ENCODE measurements around the gene MTCH1.

The MTCH1 gene

GRCh38 chr6:36970892-36971842 is 14.8 kb downstream of the MTCH1 start:
- no peak for DNase-seq (ENCODE audit: extremely low read depth, low read depth)

DNA sequence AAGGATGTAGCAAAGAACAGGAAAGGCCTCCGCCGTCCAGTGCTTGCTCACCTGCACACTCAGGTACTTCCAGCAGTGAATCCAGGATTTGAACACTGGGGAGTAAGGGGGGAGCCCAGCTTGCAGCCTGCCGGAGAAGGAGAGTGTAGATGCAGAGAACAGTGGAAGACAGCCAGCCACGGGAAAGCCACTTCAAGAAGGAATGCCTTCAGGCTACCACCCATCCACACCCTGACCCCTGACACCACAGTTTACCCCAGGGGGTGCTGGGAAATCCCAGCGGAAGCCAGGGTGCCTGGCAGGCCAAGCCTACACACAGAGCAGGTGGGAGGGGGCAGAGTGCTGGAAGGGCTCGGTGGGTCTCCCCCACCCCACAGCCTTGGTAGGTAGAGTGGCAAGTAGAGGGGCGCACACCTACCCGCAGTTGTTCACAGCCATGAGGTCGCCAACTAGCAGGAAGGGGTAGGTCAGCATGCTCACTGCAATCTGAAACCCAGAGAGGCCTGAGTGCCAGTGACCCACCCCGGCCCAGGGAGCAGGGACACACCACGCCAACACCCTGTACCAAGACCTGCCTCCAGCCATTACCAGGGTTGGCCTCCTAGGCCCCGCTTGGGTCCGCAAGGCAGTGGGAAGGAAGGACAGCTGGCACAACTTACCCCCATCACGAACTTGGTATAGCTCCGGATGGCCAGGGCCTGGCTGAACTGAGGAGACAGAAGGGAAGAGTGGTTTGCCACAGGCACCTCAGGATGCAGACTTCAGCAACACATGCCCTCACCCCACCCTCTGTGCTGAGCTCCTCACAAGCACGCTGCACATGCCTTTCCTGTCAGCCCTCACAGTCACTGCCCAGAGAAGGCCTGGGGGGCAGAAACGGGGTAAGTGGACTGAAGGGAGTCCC is 15.8 kb downstream of the MTCH1 start:
- DNase-seq (ENCODE audit: extremely low read depth, low read depth) = no peak
- TF ChIP-seq, protein P1, sequence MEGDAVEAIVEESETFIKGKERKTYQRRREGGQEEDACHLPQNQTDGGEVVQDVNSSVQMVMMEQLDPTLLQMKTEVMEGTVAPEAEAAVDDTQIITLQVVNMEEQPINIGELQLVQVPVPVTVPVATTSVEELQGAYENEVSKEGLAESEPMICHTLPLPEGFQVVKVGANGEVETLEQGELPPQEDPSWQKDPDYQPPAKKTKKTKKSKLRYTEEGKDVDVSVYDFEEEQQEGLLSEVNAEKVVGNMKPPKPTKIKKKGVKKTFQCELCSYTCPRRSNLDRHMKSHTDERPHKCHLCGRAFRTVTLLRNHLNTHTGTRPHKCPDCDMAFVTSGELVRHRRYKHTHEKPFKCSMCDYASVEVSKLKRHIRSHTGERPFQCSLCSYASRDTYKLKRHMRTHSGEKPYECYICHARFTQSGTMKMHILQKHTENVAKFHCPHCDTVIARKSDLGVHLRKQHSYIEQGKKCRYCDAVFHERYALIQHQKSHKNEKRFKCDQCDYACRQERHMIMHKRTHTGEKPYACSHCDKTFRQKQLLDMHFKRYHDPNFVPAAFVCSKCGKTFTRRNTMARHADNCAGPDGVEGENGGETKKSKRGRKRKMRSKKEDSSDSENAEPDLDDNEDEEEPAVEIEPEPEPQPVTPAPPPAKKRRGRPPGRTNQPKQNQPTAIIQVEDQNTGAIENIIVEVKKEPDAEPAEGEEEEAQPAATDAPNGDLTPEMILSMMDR (IDR thresholded peaks at IDR 0.05; ENCODE audit: low read depth, low read length) = no peak

More at GRCh38 chr6:36970892-36971842, 14.8 kb downstream of the MTCH1 start:
- TF ChIP-seq, protein P1 (IDR thresholded peaks at IDR 0.05; ENCODE audit: low read depth, low read length) = no peak

GRCh38 chr6:36969240-36969691 is 16.7 kb downstream of the MTCH1 start:
- no peak for DNase-seq (ENCODE audit: extremely low read depth, low read depth)
- TF ChIP-seq, protein P1 (IDR thresholded peaks at IDR 0.05; ENCODE audit: low read depth, low read length) = no peak

- TF ChIP-seq, protein P1 (IDR thresholded peaks at IDR 0.05; ENCODE audit: low read depth, low read length) = no peak
- no peak for DNase-seq (ENCODE audit: extremely low read depth, low read depth)
Observed at GRCh38 chr6:36968266-36968977, 17.6 kb downstream of the MTCH1 start.

GRCh38 chr6:36967757-36968156 is 18.2 kb downstream of the MTCH1 start:
- TF ChIP-seq, protein P1 (IDR thresholded peaks at IDR 0.05; ENCODE audit: low read depth, low read length) = no peak
- no peak for DNase-seq (ENCODE audit: extremely low read depth, low read depth)

- no peak for DNase-seq (ENCODE audit: extremely low read depth, low read depth)
- TF ChIP-seq, protein P1 (IDR thresholded peaks at IDR 0.05; ENCODE audit: low read depth, low read length) = no peak
Observed at GRCh38 chr6:36967301-36967700, 18.7 kb downstream of the MTCH1 start.

Measured in AG09319 (cell line).